ENCODE data around the gene BMP8B. TPM values are rescaled to one million over a fixed set of nuclear protein-coding genes. Genes with fewer than 3 reads are reported as not detected.

BMP8B gene
- total RNA-seq, 2 experiments from 2014 or later, result 0.06 TPM; not detected in 1

GRCh38 chr1:39835110-39835509 lies 46.4 kb upstream of the BMP8B start:
- Histone ChIP-seq H3K9me3 (ENCODE audit: control insufficient read depth in 1 of 2, insufficient read depth in 1 of 2, low read length in 2 of 2) (no peaks in the 10 kb centered on the region), H3K36me3 (ENCODE audit: insufficient read depth, low read length) (peaks cover 8% of the 10 kb centered on the region), H3K27ac (ENCODE audit: low read depth in 1 of 2, low read length in 2 of 2) (no peak overlapping the region), H3K27me3 (ENCODE audit: control insufficient read depth in 1 of 2, insufficient read depth in 2 of 2, low read length in 2 of 2) (peaks cover 0 to 2% of the 10 kb centered on the region in 2 experiments), H3K4me3 (ENCODE audit: low read length) (no peak overlapping the region), H3K4me1 (ENCODE audit: insufficient read depth, low read length) (no peaks in the 10 kb centered on the region)
- DNase-seq (no peak), ATAC-seq (ENCODE audit: poor library complexity) (no peak)
- no peaks in the 10 kb centered on the region for H3K9me3 Mint-ChIP-seq
- H3K27me3 Mint-ChIP-seq, result no peaks in the 10 kb centered on the region
- H3K4me3 Mint-ChIP-seq, result no peak overlapping the region
- ChIA-PET CTCF (no interaction called here), POLR2A (no interaction called here)
- no peak overlapping the region for H3K27ac Mint-ChIP-seq
- intact Hi-C loops (cut with DNase I, micrococcal nuclease), result no loop called here
- no peak for TF ChIP-seq CTCF (IDR thresholded peaks at IDR 0.05)
- H3K4me1 Mint-ChIP-seq (ENCODE audit: low read depth), result no peaks in the 10 kb centered on the region
- H3K36me3 Mint-ChIP-seq (ENCODE audit: low read depth), result peaks cover 25% of the 10 kb centered on the region

GRCh38 chr1:39833621-39834385 lies 45.1 kb upstream of the BMP8B start:
- DNase-seq (no peak), ATAC-seq (ENCODE audit: poor library complexity) (no peak)
- Histone ChIP-seq H3K9me3 (ENCODE audit: control insufficient read depth in 1 of 2, insufficient read depth in 1 of 2, low read length in 2 of 2) (no peaks in the 10 kb centered on the region), H3K4me3 (ENCODE audit: low read length) (no peak overlapping the region), H3K36me3 (ENCODE audit: insufficient read depth, low read length) (peaks cover 3% of the 10 kb centered on the region), H3K27me3 (ENCODE audit: control insufficient read depth in 1 of 2, insufficient read depth in 2 of 2, low read length in 2 of 2) (peaks cover 0 to 6% of the 10 kb centered on the region in 2 experiments), H3K27ac (ENCODE audit: low read depth in 1 of 2, low read length in 2 of 2) (no peak overlapping the region), H3K4me1 (ENCODE audit: insufficient read depth, low read length) (no peaks in the 10 kb centered on the region)
- CTCF ChIA-PET, result interaction anchor here (0.7 kb wide), 2 partner anchors 36 to 131 kb away, joined by 3 read pairs; no protein-coding TSS in a partner anchor
- peaks cover 12% of the 10 kb centered on the region for H3K36me3 Mint-ChIP-seq (ENCODE audit: low read depth)
- POLR2A ChIA-PET, result no interaction called here
- H3K4me1 Mint-ChIP-seq (ENCODE audit: low read depth), result no peaks in the 10 kb centered on the region
- intact Hi-C loops (cut with DNase I, micrococcal nuclease), result no loop called here
- TF ChIP-seq CTCF (IDR thresholded peaks at IDR 0.05), result no peak
- no peak overlapping the region for H3K4me3 Mint-ChIP-seq
- H3K27me3 Mint-ChIP-seq, result no peaks in the 10 kb centered on the region
- H3K9me3 Mint-ChIP-seq, result no peaks in the 10 kb centered on the region
- no peak overlapping the region for H3K27ac Mint-ChIP-seq

DNA sequence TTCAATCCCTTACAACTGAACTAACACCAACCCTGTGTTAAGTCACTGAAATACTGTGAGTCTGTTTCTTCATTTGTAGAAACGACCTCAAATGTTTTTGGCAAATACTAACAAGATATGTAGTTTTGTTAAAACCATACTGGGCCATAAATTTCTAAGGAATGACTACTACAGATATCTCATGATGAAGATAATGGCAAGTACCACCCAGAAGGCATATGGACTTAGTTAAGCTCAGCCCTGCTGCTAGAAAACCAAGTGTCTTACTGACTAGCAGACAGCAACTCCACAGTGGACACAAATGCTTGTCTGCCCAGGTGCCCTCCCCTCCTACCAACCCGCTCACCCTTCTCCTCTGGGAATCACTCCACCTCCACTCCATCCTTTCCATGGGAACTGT lies 44.5 kb upstream of the BMP8B start:
- Mint-ChIP-seq H3K9me3 (no peaks in the 10 kb centered on the region), H3K4me1 (ENCODE audit: low read depth) (no peaks in the 10 kb centered on the region), H3K27me3 (no peaks in the 10 kb centered on the region), H3K4me3 (no peak overlapping the region), H3K27ac (no peak overlapping the region), H3K36me3 (ENCODE audit: low read depth) (peaks cover 8% of the 10 kb centered on the region)
- intact Hi-C loops (cut with DNase I, micrococcal nuclease), result no loop called here
- DNase-seq, result no peak
- no peak for TF ChIP-seq CTCF (IDR thresholded peaks at IDR 0.05)
- Histone ChIP-seq H3K36me3 (ENCODE audit: insufficient read depth, low read length) (peaks cover 3% of the 10 kb centered on the region), H3K4me3 (ENCODE audit: low read length) (no peak overlapping the region), H3K4me1 (ENCODE audit: insufficient read depth, low read length) (no peaks in the 10 kb centered on the region), H3K27ac (ENCODE audit: low read depth in 1 of 2, low read length in 2 of 2) (no peak overlapping the region), H3K9me3 (ENCODE audit: control insufficient read depth in 1 of 2, insufficient read depth in 1 of 2, low read length in 2 of 2) (no peaks in the 10 kb centered on the region), H3K27me3 (ENCODE audit: control insufficient read depth in 1 of 2, insufficient read depth in 2 of 2, low read length in 2 of 2) (peaks cover 0 to 6% of the 10 kb centered on the region in 2 experiments)
- ATAC-seq (ENCODE audit: poor library complexity), result no peak
- CTCF ChIA-PET, result no interaction called here
- POLR2A ChIA-PET, result no interaction called here

Measured in CD4-positive, alpha-beta T cell (primary cell).